HEK293 (cell line): ENCODE measurements around the gene RNPEP.

Source experiments
- GLIS2 ChIP-seq: fragments of 450-650 bp; formaldehyde crosslinking; IDR thresholded peaks from 2 replicates; pipeline ENCODE4 v1.5.1; 2016; ENCODE audit warnings: missing biosample characterization, missing genetic modification characterization
- ZNF404 ChIP-seq: fragments of 450-650 bp; formaldehyde crosslinking; IDR thresholded peaks from 2 replicates; pipeline ENCODE4 v1.5.1; 2017; ENCODE audit warnings: missing biosample characterization, missing genetic modification characterization
- ZNF600 ChIP-seq: fragments of 450-650 bp; formaldehyde crosslinking; IDR thresholded peaks from 2 replicates; pipeline ENCODE4 v1.5.1; 2016; ENCODE audit warnings: missing biosample characterization, missing genetic modification characterization
- ZNF701 ChIP-seq: fragments of 450-650 bp; formaldehyde crosslinking; IDR thresholded peaks from 2 replicates; pipeline ENCODE4 v1.5.1; 2016; ENCODE audit warnings: missing biosample characterization, missing genetic modification characterization
- TF ChIP-seq, protein P1 (sequence below): fragments of 450-650 bp; formaldehyde crosslinking; IDR thresholded peaks from 2 replicates; pipeline ENCODE4 v1.5.1; 2016; ENCODE audit warnings: missing biosample characterization, missing genetic modification characterization
- TF ChIP-seq, protein P2 (sequence below): sonication (generic); formaldehyde crosslinking; IDR thresholded peaks from 2 replicates; pipeline ENCODE4 v1.8.1; 2022; ENCODE audit warnings: mild to moderate bottlenecking, moderate library complexity, missing genetic modification reagents

DNA sequence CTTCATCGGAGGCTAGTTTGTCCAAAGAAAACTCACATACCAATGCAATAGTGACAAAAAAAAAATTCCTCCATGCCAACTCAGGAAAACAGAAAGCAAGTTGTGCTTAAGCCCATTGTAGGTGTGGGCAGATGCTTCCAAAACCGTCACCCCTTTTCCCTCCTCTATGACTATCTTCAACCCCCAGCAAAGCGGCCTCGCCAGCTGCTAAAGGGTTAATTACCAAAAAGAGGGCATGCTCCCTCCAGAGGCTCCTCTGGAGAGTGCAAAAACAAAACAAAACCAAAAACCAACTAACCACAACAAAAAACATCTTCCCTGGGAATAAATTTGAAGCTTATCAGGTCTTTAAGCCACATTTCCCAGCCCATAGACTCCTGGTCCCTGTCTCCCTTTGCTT lies 37.3 kb upstream of the RNPEP start:
- TF ChIP-seq, protein P1, sequence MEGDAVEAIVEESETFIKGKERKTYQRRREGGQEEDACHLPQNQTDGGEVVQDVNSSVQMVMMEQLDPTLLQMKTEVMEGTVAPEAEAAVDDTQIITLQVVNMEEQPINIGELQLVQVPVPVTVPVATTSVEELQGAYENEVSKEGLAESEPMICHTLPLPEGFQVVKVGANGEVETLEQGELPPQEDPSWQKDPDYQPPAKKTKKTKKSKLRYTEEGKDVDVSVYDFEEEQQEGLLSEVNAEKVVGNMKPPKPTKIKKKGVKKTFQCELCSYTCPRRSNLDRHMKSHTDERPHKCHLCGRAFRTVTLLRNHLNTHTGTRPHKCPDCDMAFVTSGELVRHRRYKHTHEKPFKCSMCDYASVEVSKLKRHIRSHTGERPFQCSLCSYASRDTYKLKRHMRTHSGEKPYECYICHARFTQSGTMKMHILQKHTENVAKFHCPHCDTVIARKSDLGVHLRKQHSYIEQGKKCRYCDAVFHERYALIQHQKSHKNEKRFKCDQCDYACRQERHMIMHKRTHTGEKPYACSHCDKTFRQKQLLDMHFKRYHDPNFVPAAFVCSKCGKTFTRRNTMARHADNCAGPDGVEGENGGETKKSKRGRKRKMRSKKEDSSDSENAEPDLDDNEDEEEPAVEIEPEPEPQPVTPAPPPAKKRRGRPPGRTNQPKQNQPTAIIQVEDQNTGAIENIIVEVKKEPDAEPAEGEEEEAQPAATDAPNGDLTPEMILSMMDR (tag by site-specific recombination), result peak; percentile 72
- TF ChIP-seq GLIS2 (tag by site-specific recombination) (no peak), ZNF404 (tag by site-specific recombination) (no peak), ZNF600 (tag by site-specific recombination) (no peak), ZNF701 (no peak)
- TF ChIP-seq, protein P2, sequence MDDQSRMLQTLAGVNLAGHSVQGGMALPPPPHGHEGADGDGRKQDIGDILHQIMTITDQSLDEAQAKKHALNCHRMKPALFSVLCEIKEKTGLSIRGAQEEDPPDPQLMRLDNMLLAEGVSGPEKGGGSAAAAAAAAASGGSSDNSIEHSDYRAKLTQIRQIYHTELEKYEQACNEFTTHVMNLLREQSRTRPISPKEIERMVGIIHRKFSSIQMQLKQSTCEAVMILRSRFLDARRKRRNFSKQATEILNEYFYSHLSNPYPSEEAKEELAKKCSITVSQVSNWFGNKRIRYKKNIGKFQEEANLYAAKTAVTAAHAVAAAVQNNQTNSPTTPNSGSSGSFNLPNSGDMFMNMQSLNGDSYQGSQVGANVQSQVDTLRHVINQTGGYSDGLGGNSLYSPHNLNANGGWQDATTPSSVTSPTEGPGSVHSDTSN (CRISPR knock-in tag), result no peak
